DMS79 (cell line): ENCODE results near the gene ALG9.
"Not testable (repeated sequence)": the region's sequence is repeated elsewhere in the genome, so short reads cannot be mapped to it uniquely, and the experiment has no call there.

Source experiments
- DNase-seq: peaks from one replicate; lab custom pipeline; 2025; lab: John Stamatoyannopoulos, UW

ALG9 gene

DNA sequence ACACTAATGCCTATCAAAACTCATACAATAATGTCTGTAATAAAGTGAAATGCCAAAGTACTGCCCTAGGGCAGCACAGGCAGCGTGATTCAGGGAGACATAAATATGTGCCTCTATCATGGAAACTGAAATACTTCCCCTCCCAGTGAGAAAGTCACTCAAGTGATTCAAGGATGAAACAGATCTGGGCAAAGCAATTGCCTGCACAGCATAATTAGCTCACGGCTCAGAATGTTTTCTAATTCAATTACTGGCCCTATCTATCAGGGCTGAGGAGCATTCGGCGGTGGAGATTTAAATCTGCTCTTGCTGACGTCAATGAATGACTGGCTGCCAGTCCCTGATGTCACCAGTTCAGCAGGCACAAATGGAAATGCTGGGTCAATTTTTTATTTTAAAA lies 77.5 kb downstream of the ALG9 start:
- no peak for DNase-seq

- DNase-seq, result no peak
Observed at GRCh38 chr11:111792955-111793500, 78.4 kb downstream of the ALG9 start.

DNA sequence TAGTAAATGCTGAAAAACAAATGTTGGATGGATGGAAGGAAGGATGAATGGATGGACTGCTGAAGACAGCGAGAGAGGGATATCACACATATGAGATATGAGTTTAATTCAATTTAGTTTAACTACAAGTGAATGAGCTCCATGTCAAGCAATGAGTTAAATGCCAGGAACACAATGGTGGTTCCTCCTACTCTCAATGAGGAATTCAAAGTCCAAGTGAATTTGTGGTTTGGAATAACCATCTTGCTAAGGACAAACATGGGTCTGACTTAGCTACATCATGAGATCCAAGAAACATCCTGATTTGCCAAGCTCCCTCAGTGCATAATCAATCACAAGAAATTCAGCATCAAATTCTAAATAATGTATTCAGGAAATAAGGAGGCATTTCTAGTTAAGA lies 79.1 kb downstream of the ALG9 start:
- no peak for DNase-seq

DNA sequence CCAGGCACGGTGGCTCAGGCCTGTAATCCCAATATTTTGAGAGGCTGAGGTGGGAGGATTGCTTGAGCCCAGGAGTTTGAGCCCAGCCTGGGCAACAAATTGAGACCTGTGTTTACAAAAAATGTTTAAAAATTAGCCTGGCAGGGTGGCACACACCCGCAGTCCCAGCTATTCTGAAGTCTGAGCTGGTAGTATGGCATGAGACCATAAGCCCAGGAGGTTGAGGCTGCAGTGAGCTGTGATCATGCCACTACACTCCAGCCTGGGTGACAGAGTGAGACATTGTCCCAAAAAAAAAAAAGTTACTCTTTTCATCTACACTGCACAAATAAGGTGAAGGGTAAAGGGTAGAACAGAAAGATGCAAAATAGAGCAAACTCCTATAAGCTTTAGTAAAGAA lies 82.9 kb downstream of the ALG9 start:
- no peak for DNase-seq

- no peak for DNase-seq
Observed at GRCh38 chr11:111788051-111788450, 83.3 kb downstream of the ALG9 start.

- no peak for DNase-seq
Observed at GRCh38 chr11:111785886-111786412, 85.4 kb downstream of the ALG9 start.

DNA sequence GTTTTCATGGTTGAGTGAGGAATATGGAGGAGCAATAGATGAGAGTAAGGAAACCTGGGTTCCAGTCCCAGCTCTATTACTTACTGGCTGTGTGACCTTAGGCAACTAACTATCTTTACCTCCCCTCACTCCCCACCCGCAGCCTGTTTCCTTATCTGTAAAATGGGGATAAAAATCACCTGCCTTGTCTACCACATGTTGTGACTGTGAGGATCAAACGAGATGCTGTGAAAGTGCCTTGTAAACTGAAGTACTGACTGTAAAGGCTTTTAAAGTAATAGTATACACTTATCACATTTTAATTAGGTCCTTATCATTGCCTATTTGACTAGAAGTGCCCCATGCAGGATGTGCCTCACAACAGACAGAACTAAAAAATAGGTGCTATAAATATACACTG lies 86.3 kb downstream of the ALG9 start:
- peak; percentile 16 for DNase-seq

GRCh38 chr11:111784311-111784710 lies 87.1 kb downstream of the ALG9 start:
- DNase-seq, result not testable (repeated sequence)

- DNase-seq, result no peak
Observed at GRCh38 chr11:111782109-111782741, 89.2 kb downstream of the ALG9 start.

GRCh38 chr11:111779118-111779517 lies 92.3 kb downstream of the ALG9 start:
- no peak for DNase-seq

DNA sequence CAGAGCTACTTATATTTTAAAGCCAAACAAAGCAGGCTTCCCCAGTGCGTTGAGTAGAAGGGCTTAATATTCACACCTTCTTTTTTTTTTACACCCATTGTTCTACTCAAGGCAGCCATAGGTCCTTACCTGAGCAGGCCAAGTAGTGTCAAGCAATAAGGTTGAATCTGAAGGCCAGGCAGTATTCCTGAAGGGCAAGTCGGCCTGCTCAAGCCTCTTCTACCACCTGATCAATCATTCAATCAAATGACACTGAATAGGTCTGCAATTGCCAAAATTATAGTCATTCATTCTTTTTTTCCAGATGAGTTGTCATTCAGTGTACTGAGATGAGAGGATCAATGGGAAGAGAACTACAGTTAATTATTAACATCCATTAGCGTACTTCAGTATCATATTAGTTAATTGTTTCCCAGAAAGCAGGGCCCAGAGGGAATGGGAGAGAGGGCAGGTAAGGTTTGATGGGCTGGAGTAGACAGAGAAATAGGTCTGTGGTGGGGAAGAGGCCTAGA lies 93.3 kb downstream of the ALG9 start:
- DNase-seq, result no peak

- DNase-seq, result peak; percentile 68
Observed at GRCh38 chr11:111777094-111778046, 94.0 kb downstream of the ALG9 start.

DNA sequence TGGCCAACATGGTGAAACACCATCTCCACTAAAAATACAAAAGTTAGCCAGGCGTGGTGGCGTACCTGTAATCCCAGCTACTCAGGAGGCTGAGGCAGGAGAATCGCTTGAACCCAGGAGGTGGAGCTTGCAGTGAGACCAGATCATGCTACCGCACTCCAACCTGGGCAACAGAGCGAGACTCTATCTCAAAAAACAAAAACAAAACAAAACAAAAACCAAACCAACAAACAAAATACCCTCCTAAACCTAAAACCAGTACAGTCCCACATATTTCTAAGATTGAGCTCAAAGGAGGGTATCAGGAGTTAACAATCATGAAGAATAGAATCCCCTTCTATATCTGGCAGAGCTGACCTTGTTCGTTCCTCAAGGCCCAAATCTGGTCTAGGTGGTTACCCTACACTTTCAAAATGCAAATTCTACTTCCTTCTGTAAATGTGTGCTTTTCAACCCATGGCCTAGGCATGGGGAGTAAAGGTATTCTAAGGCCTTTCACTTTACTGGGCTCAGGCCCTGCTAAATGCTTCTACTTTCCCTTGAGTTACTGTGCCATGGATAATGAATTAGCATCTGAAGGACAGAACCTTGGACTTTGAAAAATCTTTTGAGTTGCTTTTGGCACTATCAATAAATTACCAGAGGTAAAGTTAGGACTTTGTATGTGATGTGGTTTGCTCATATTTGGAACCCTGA lies 94.8 kb downstream of the ALG9 start:
- DNase-seq, result no peak

DNA sequence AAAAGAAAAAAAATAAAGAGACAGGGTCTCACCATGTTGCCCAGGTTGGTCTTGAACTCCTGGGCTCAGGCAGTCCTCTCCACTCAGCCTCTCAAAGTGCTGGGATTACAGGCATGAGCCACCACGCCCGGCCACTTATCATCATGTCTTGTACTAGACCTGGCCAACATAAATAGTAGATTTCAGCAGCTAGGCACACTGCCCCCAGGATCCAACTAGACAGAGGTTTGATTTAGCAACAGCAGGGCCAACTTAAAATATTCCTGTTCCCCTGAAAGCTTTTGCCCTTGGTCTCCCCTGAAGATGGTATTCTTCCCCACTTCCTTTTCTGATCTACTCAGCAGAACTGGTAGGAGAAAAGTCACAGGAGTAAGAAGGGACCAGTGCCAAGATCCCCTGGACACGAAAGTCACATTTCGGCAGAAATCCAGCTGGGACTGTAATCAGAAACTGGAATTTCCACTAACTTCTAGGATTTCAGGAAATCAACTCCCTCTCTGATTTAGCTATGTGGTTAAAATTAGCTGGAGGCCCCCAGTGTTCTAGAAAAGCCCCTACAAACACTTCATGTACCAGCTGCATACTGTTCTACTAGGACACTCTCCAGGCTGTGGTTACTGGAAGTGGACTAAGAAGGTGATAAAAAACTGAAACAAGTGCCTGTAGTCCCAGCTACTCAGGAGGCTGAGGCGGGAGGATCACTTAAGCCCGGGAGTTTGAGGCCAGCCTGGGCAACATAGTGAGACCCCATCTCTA lies 96.2 kb downstream of the ALG9 start:
- DNase-seq, result no peak

- DNase-seq, result no peak
Observed at GRCh38 chr11:111772535-111772934, 98.8 kb downstream of the ALG9 start.

- DNase-seq, result not testable (repeated sequence)
Observed at GRCh38 chr11:111771205-111771604, 100.2 kb downstream of the ALG9 start.

GRCh38 chr11:111770581-111771134 lies 100.7 kb downstream of the ALG9 start:
- DNase-seq, result peak; percentile 36

GRCh38 chr11:111766834-111767142 lies 104.6 kb downstream of the ALG9 start:
- no peak for DNase-seq

- peak; percentile 79 for DNase-seq
Observed at GRCh38 chr11:111765984-111766833, 105.2 kb downstream of the ALG9 start, which contains the start of gene PPP2R1B. Gene PPP2R1B, minus strand, starts transcription at chr11:111766389. Its CDS starts 28 bp downstream, at chr11:111766361.
